Measurements from ENCODE around the gene PRKG1. TPM values are rescaled to one million over a fixed set of nuclear protein-coding genes. Genes with fewer than 3 reads are reported as not detected.

PRKG1 gene
- total and polyA plus RNA-seq, 2 of the 8 experiments (the other 6 are each of a cell fraction or from before 2014, with no cell fraction given): 4.2 to 15.2 TPM

DNA sequence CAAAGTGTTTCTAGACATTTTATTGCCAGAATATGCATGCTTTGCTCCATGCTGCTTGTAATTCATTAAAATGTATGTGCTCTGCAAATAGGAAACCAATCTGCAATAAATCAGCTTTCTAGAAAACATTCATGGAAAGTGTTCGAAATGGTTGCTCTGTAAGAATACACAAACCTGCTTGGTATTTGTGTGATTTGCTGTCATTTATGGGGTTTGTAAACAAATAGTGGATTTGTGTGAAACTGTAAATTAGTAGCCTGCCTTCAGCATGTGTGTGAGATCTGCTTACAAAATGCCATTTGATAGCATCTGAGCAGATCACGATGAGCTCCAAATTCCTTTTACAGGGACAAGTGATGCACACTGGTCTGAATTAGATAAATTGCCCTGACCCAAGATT is 844.2 kb downstream of the PRKG1 start:
- no peak overlapping the region for H4K91ac ChIP-seq (replicated peaks; ENCODE audit: insufficient read length, low read length)
- FAIRE-seq: peak; percentile 58
- no peak overlapping the region for H4K5ac ChIP-seq (ENCODE audit: insufficient read length, low read depth, low read length)
- 50% methylated on average over 2 of the region's 2 CpGs; no CpG with 5 or more reads in 1 of the 2 experiments for WGBS, 2 experiments (ENCODE audit: extremely low coverage in 1 of 2, insufficient coverage in 1 of 2, insufficient read length in 1 of 2, insufficient replicate concordance in 2 of 2, low coverage in 1 of 2, low lambda C conversion rate in 2 of 2, missing lambda C conversion rate in 1 of 2)
- ChIA-PET POLR2A (ENCODE audit: partially characterized antibody) (interaction anchor here (0.5 kb wide), 1 partner anchor 11 kb away, joined by 3 read pairs; no protein-coding TSS in a partner anchor), CTCF (ENCODE audit: partially characterized antibody) (interaction anchor here (0.6 to 1.6 kb wide), 3 partner anchors 11 to 42 kb away, joined by 3 read pairs; no protein-coding TSS in a partner anchor)
- no peak overlapping the region for H3K23ac ChIP-seq (ENCODE audit: insufficient read length)
- no peak for DNase-seq (ENCODE audit: low read depth in 1 of 2, low spot score in 2 of 2)
- no peak overlapping the region for H4K8ac ChIP-seq (ENCODE audit: extremely low read depth, insufficient read depth, low read length)
- no peak overlapping the region for H2BK12ac ChIP-seq (ENCODE audit: low read depth, low read length)
- no peak for TF ChIP-seq SIN3A (conservative IDR thresholded peaks at IDR 0.05 in 1 of 2, IDR thresholded peaks at IDR 0.05 in 1 of 2; ENCODE audit: low read depth in 1 of 2, low read length in 2 of 2)
- no peak for TF ChIP-seq TBP (IDR thresholded peaks at IDR 0.05; ENCODE audit: low read depth, low read length)
- TF ChIP-seq PHF8 (conservative IDR thresholded peaks at IDR 0.05; ENCODE audit: low read depth, low read length): no peak
- TF ChIP-seq, protein P1, sequence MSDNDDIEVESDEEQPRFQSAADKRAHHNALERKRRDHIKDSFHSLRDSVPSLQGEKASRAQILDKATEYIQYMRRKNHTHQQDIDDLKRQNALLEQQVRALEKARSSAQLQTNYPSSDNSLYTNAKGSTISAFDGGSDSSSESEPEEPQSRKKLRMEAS (IDR thresholded peaks at IDR 0.05): no peak
- TF ChIP-seq ASH2L (IDR thresholded peaks at IDR 0.05; ENCODE audit: low read length): no peak
- no peak for TF ChIP-seq SIX5 (IDR thresholded peaks at IDR 0.05; ENCODE audit: low read depth, low read length)
- no peak for TF ChIP-seq CBX5 (IDR thresholded peaks at IDR 0.05; ENCODE audit: low read depth, low read length)
- no peak for TF ChIP-seq BCL11A (IDR thresholded peaks at IDR 0.05; ENCODE audit: low read depth in 2 of 2, low read length in 2 of 2)
- no peak for TF ChIP-seq NANOG (IDR thresholded peaks at IDR 0.05; ENCODE audit: insufficient read depth, low read depth, low read length, poor library complexity, severe bottlenecking)
- H2BK20ac ChIP-seq (ENCODE audit: low read length): no peak overlapping the region
- no peak overlapping the region for H3K14ac ChIP-seq (ENCODE audit: insufficient read length)
- no peak overlapping the region for H3K4me3 ChIP-seq (ENCODE audit: extremely low read depth in 1 of 4, insufficient read depth in 2 of 4, low read depth in 3 of 4, low read length in 4 of 4)
- no peaks in the 10 kb centered on the region for H3K79me2 ChIP-seq (ENCODE audit: control insufficient read depth in 1 of 2, insufficient read depth in 2 of 2, low read length in 2 of 2)
- no peak overlapping the region for H3K27ac ChIP-seq (ENCODE audit: low read depth, low read length)
- H3K79me1 ChIP-seq (ENCODE audit: low read depth, low read length): no peaks in the 10 kb centered on the region
- no peak overlapping the region for H2BK5ac ChIP-seq (ENCODE audit: low read depth, low read length)
- no peak overlapping the region for H3K56ac ChIP-seq (replicated peaks; ENCODE audit: insufficient read length, low read depth, low read length)
- no peaks in the 10 kb centered on the region for H4K20me1 ChIP-seq (replicated peaks in 1 of 2; ENCODE audit: control insufficient read depth in 1 of 2, insufficient read depth in 2 of 2, low read length in 2 of 2)
- peaks cover 0 to 14% (median 3%) of the 10 kb centered on the region in 4 experiments; a peak in 4 of 7 replicates for H3K4me1 ChIP-seq (replicated peaks in 1 of 4; ENCODE audit: control insufficient read depth in 3 of 4, insufficient read depth in 4 of 4, low read length in 3 of 4)
- H3K4me2 ChIP-seq (ENCODE audit: insufficient read depth in 1 of 2, low read depth in 2 of 2, low read length in 2 of 2): no peak overlapping the region
- H2AK5ac ChIP-seq (ENCODE audit: low read depth, low read length): no peak overlapping the region
- H2BK15ac ChIP-seq (ENCODE audit: low read length): no peak overlapping the region
- H2AFZ ChIP-seq (ENCODE audit: low read length): no peak overlapping the region
- no peak overlapping the region for H3K4ac ChIP-seq (replicated peaks; ENCODE audit: insufficient read length, low read depth, low read length)
- H3K9me3 ChIP-seq (ENCODE audit: insufficient read depth in 2 of 2, low read depth in 1 of 2, low read length in 1 of 2): no peaks in the 10 kb centered on the region
- no peaks in the 10 kb centered on the region for H3K36me3 ChIP-seq (ENCODE audit: control insufficient read depth in 2 of 4, insufficient read depth in 4 of 4, low read length in 3 of 4)
- H3K9ac ChIP-seq (replicated peaks in 1 of 4; ENCODE audit: extremely low read depth in 1 of 4, low read depth in 3 of 4, low read length in 3 of 4): no peak overlapping the region
- H3K18ac ChIP-seq (ENCODE audit: extremely low read depth, low read length): no peak overlapping the region
- no peaks in the 10 kb centered on the region for H3K23me2 ChIP-seq (ENCODE audit: low read depth, low read length)
- H3K27me3 ChIP-seq (replicated peaks in 1 of 4; ENCODE audit: control insufficient read depth in 3 of 4, extremely low read depth in 1 of 4, insufficient read depth in 3 of 4, low read length in 3 of 4): no peaks in the 10 kb centered on the region
- no peak overlapping the region for H2BK120ac ChIP-seq (replicated peaks; ENCODE audit: low read depth, low read length)

All from H1 (cell line).